ENCODE data around the gene RNH1. TPM values are rescaled to one million over a fixed set of nuclear protein-coding genes. Genes with fewer than 3 reads are reported as not detected.
A peak's percentile ranks its signal among the peaks of the same experiment; 100 is the strongest.

RNH1 gene
- total RNA-seq, 2 experiments from 2014 or later = 101 to 102 TPM

GRCh38 chr11:507727-508515 lies 879 bp upstream of the RNH1 start:
- Mint-ChIP-seq H3K27ac (no peak overlapping the region), H3K36me3 (ENCODE audit: low read depth) (peaks cover 21% of the 10 kb centered on the region), H3K9me3 (no peaks in the 10 kb centered on the region), H3K4me1 (ENCODE audit: low read depth) (peaks cover 22% of the 10 kb centered on the region), H3K4me3 (peak overlapping the region; percentile 71), H3K27me3 (ENCODE audit: low read depth) (no peaks in the 10 kb centered on the region)
- no peak for DNase-seq
- intact Hi-C loops (cut with micrococcal nuclease) = loop anchor here (1.0 to 2.0 kb wide), 11 partner anchors 10 to 289 kb away; partner anchors contain the start of genes DEAF1, HRAS, LMNTD2 and PSMD13
- CTCF ChIA-PET = interaction anchor here (0.6 to 2.9 kb wide), 2 partner anchors 11 to 203 kb away, joined by 3 to 19 read pairs; no protein-coding TSS in a partner anchor

- Mint-ChIP-seq H3K27me3 (ENCODE audit: low read depth) (no peaks in the 10 kb centered on the region), H3K4me1 (ENCODE audit: low read depth) (peaks cover 22% of the 10 kb centered on the region), H3K9me3 (no peaks in the 10 kb centered on the region), H3K4me3 (peak overlapping the region; percentile 92), H3K27ac (peak overlapping the region; percentile 99), H3K36me3 (ENCODE audit: low read depth) (peaks cover 21% of the 10 kb centered on the region)
- CTCF ChIA-PET = interaction anchor here (0.8 to 1.4 kb wide), 3 partner anchors 13 to 58 kb away, joined by 3 to 4 read pairs (median 3); partner anchors contain the start of gene PTDSS2
- DNase-seq = peak; percentile 98
- intact Hi-C loops (cut with micrococcal nuclease) = loop anchor here (1.0 to 2.0 kb wide), 11 partner anchors 54 to 303 kb away; partner anchors contain the start of genes BET1L, LMNTD2, PHRF1 and PSMD13
These were observed 626 bp downstream of the RNH1 start for GRCh38 chr11:506238-506994.

GRCh38 chr11:504994-505344 lies 2.1 kb downstream of the RNH1 start:
- Mint-ChIP-seq H3K4me3 (peak overlapping the region; percentile 92), H3K36me3 (ENCODE audit: low read depth) (peaks cover 23% of the 10 kb centered on the region), H3K4me1 (ENCODE audit: low read depth) (peaks cover 22% of the 10 kb centered on the region), H3K27me3 (ENCODE audit: low read depth) (no peaks in the 10 kb centered on the region), H3K9me3 (no peaks in the 10 kb centered on the region), H3K27ac (no peak overlapping the region)
- intact Hi-C loops (cut with micrococcal nuclease) = no loop called here
- CTCF ChIA-PET = interaction anchor here (1.0 to 1.4 kb wide), 3 partner anchors 13 to 57 kb away, joined by 3 read pairs; no protein-coding TSS in a partner anchor
- no peak for DNase-seq

- H3K36me3 Mint-ChIP-seq (ENCODE audit: low read depth) = peaks cover 19% of the 10 kb centered on the region
- intact Hi-C loops (cut with micrococcal nuclease) = no loop called here
- peaks cover 22% of the 10 kb centered on the region for H3K4me1 Mint-ChIP-seq (ENCODE audit: low read depth)
- no peaks in the 10 kb centered on the region for H3K27me3 Mint-ChIP-seq (ENCODE audit: low read depth)
- CTCF ChIA-PET = interaction anchor here (0.6 to 1.0 kb wide), 2 partner anchors 14 to 32 kb away, joined by 3 read pairs; no protein-coding TSS in a partner anchor
- DNase-seq = no peak
- no peaks in the 10 kb centered on the region for H3K9me3 Mint-ChIP-seq
- no peak overlapping the region for H3K27ac Mint-ChIP-seq
- peak overlapping the region; percentile 92 for H3K4me3 Mint-ChIP-seq
These were observed 2.7 kb downstream of the RNH1 start for GRCh38 chr11:504053-504993.

GRCh38 chr11:503179-503981 lies 3.7 kb downstream of the RNH1 start:
- DNase-seq = no peak
- no peaks in the 10 kb centered on the region for H3K9me3 Mint-ChIP-seq
- peaks cover 22% of the 10 kb centered on the region for H3K4me1 Mint-ChIP-seq (ENCODE audit: low read depth)
- H3K4me3 Mint-ChIP-seq = no peak overlapping the region
- H3K36me3 Mint-ChIP-seq (ENCODE audit: low read depth) = peaks cover 18% of the 10 kb centered on the region
- H3K27ac Mint-ChIP-seq = no peak overlapping the region
- CTCF ChIA-PET = interaction anchor here (0.6 kb wide), 1 partner anchor 33 kb away, joined by 3 read pairs; no protein-coding TSS in a partner anchor
- intact Hi-C loops (cut with micrococcal nuclease) = no loop called here
- no peaks in the 10 kb centered on the region for H3K27me3 Mint-ChIP-seq (ENCODE audit: low read depth)

GRCh38 chr11:502288-503178 lies 4.5 kb downstream of the RNH1 start:
- no peaks in the 10 kb centered on the region for H3K9me3 Mint-ChIP-seq
- no peak overlapping the region for H3K27ac Mint-ChIP-seq
- no peak overlapping the region for H3K4me3 Mint-ChIP-seq
- H3K4me1 Mint-ChIP-seq (ENCODE audit: low read depth) = peaks cover 18% of the 10 kb centered on the region
- no peaks in the 10 kb centered on the region for H3K27me3 Mint-ChIP-seq (ENCODE audit: low read depth)
- H3K36me3 Mint-ChIP-seq (ENCODE audit: low read depth) = peaks cover 23% of the 10 kb centered on the region
- intact Hi-C loops (cut with micrococcal nuclease) = no loop called here
- DNase-seq = no peak
- CTCF ChIA-PET = interaction anchor here (0.9 kb wide), 1 partner anchor 17 kb away, joined by 3 read pairs; no protein-coding TSS in a partner anchor

GRCh38 chr11:501683-502287 lies 5.3 kb downstream of the RNH1 start:
- intact Hi-C loops (cut with micrococcal nuclease) = no loop called here
- Mint-ChIP-seq H3K27me3 (ENCODE audit: low read depth) (no peaks in the 10 kb centered on the region), H3K4me1 (ENCODE audit: low read depth) (peaks cover 22% of the 10 kb centered on the region), H3K27ac (no peak overlapping the region), H3K9me3 (no peaks in the 10 kb centered on the region), H3K4me3 (no peak overlapping the region), H3K36me3 (ENCODE audit: low read depth) (peaks cover 31% of the 10 kb centered on the region)
- no peak for DNase-seq
- CTCF ChIA-PET = interaction anchor here (0.9 kb wide), 1 partner anchor 17 kb away, joined by 3 read pairs; no protein-coding TSS in a partner anchor

GRCh38 chr11:501001-501682 lies 5.9 kb downstream of the RNH1 start:
- no peak for DNase-seq
- Mint-ChIP-seq H3K9me3 (no peaks in the 10 kb centered on the region), H3K4me3 (no peak overlapping the region), H3K27me3 (ENCODE audit: low read depth) (no peaks in the 10 kb centered on the region), H3K4me1 (ENCODE audit: low read depth) (peaks cover 22% of the 10 kb centered on the region), H3K36me3 (ENCODE audit: low read depth) (peaks cover 31% of the 10 kb centered on the region), H3K27ac (no peak overlapping the region)
- CTCF ChIA-PET = interaction anchor here (0.9 kb wide), 1 partner anchor 18 kb away, joined by 3 read pairs; no protein-coding TSS in a partner anchor
- intact Hi-C loops (cut with micrococcal nuclease) = no loop called here

- DNase-seq = no peak
- no peak overlapping the region for H3K4me3 Mint-ChIP-seq
- intact Hi-C loops (cut with micrococcal nuclease) = no loop called here
- peaks cover 10% of the 10 kb centered on the region for H3K4me1 Mint-ChIP-seq (ENCODE audit: low read depth)
- H3K9me3 Mint-ChIP-seq = no peaks in the 10 kb centered on the region
- H3K27ac Mint-ChIP-seq = no peak overlapping the region
- CTCF ChIA-PET = interaction anchor here (1.1 kb wide), 1 partner anchor 20 kb away, joined by 3 read pairs; no protein-coding TSS in a partner anchor
- no peaks in the 10 kb centered on the region for H3K27me3 Mint-ChIP-seq (ENCODE audit: low read depth)
- H3K36me3 Mint-ChIP-seq (ENCODE audit: low read depth) = peaks cover 31% of the 10 kb centered on the region
These were observed 7.6 kb downstream of the RNH1 start for GRCh38 chr11:499201-500076.

Measured in activated naive CD4-positive, alpha-beta T cell treated with anti-CD3 and anti-CD28 coated beads for 36 hours (primary cell).